HL-60 (cell line): ENCODE results near the gene TPPP2.
A peak's percentile ranks its signal among the peaks of the same experiment; 100 is the strongest.

ENCODE experiments used
- DNase-seq, 2 experiments: peaks; one replicate each; pipeline ENCODE4 v3.0.0-alpha.2; 2010 to 2020; ENCODE audit warnings: low read depth in 1 of 2, low spot score in 1 of 2
- H3K27ac ChIP-seq: fragments of 250-450 bp; sonication (Bioruptor Pico); replicated peaks from 2 replicates; pipeline ENCODE4 v1.5.1; 2020; ENCODE audit warnings: mild to moderate bottlenecking, moderate library complexity
- H3K27me3 ChIP-seq: fragments of 250-450 bp; sonication (Bioruptor Pico); 2 replicates; pipeline ENCODE4 v1.5.1; 2021; ENCODE audit warnings: mild to moderate bottlenecking, moderate library complexity; ENCODE audit not compliant: insufficient read depth, poor library complexity, severe bottlenecking
- H3K4me3 ChIP-seq: replicated peaks from 2 replicates; pipeline ENCODE4 v1.5.1; 2011; ENCODE audit warnings: mild to moderate bottlenecking, control low read depth, low read length; ENCODE audit not compliant: insufficient read depth
- CTCF ChIP-seq: IDR thresholded peaks from one replicate; pipeline ENCODE4 v1.5.1; 2011; ENCODE audit warnings: low read length, control low read depth, inconsistent platforms; ENCODE audit not compliant: insufficient read depth
- GABPA ChIP-seq: IDR thresholded peaks from 2 replicates; pipeline ENCODE4 v1.6.1; 2012; ENCODE audit warnings: low read depth
- POLR2AphosphoS5 ChIP-seq: IDR thresholded peaks from 2 replicates; pipeline ENCODE4 v1.6.1; 2012; ENCODE audit warnings: low read depth
- REST ChIP-seq: IDR thresholded peaks from 2 replicates; pipeline ENCODE4 v1.6.1; 2012; ENCODE audit warnings: low read depth; ENCODE audit not compliant: insufficient replicate concordance
- SPI1 ChIP-seq: IDR thresholded peaks from 2 replicates; pipeline ENCODE4 v1.6.1; 2012; ENCODE audit warnings: low read depth, mild to moderate bottlenecking, borderline replicate concordance

The TPPP2 gene

GRCh38 chr14:21072031-21072473 is 42.0 kb downstream of the TPPP2 start:
- H3K4me3 ChIP-seq, result peak overlapping the region; percentile 77
- H3K27me3 ChIP-seq, result no peaks in the 10 kb centered on the region
- TF ChIP-seq REST, result no peak
- TF ChIP-seq GABPA, result no peak
- peak; percentile 12; the same call in 1 of the 2 replicates for TF ChIP-seq SPI1
- no peak for TF ChIP-seq CTCF
- TF ChIP-seq POLR2AphosphoS5, result no peak
- H3K27ac ChIP-seq, result peak overlapping the region; percentile 89
- DNase-seq, result peak; percentile 86 to 87

- Histone ChIP-seq H3K27me3 (no peaks in the 10 kb centered on the region), H3K4me3 (no peak overlapping the region), H3K27ac (peak overlapping the region; percentile 5)
- TF ChIP-seq SPI1, result no peak
- TF ChIP-seq REST, result no peak
- TF ChIP-seq CTCF, result no peak
- TF ChIP-seq POLR2AphosphoS5, result no peak
- no peak for TF ChIP-seq GABPA
- DNase-seq, result no peak
Measured at GRCh38 chr14:21072781-21073339, 42.8 kb downstream of the TPPP2 start.

GRCh38 chr14:21073921-21074320 is 43.9 kb downstream of the TPPP2 start:
- no peak for DNase-seq
- Histone ChIP-seq H3K27me3 (no peaks in the 10 kb centered on the region), H3K4me3 (no peak overlapping the region), H3K27ac (no peak overlapping the region)
- TF ChIP-seq REST (no peak), CTCF (no peak), GABPA (no peak), POLR2AphosphoS5 (no peak), SPI1 (no peak)
